GM10847 (cell line): ENCODE data around the gene MTA2.

ENCODE experiments used
- POLR2A ChIP-seq: IDR thresholded peaks from 2 replicates; pipeline ENCODE4 v1.6.1; 2011; ENCODE audit not compliant: insufficient read length; ENCODE audit errors: extremely low read depth

MTA2 gene

DNA sequence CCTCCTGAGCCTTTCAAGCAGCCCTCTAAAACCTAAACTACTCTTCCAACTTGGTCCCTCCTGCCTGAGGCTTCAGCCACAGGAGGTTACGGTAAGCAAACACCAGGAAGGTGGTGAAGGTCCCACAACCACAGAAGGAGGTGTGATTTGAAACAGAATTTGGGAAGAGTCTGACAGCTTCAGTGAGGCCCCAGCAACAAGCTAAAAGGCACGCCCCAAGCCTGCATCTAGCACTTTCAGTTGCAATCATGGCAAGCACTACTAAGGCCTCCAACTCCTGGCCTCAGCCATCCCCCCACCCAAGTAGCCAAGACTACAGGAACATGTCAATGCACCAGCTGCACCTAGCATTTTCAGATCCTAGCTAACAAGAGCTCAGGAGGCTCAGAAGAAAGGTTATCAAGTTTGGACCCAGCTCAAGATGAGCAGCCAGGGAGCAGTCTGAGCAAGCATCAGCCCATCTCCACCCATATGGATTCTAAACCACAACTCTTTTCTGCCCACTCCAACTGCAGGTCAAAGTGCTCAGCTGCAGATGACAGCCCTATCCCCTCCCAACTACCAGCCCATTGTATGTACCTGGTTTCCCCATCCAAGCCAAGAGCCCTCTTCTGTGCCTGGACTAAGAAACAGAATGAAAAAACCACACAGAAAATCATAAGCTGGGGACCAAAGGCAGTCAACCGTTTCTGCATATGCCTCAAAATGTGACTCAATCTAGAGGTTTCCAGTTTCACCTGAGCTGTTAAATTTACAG is 44.6 kb downstream of the MTA2 start:
- no peak for TF ChIP-seq POLR2A

DNA sequence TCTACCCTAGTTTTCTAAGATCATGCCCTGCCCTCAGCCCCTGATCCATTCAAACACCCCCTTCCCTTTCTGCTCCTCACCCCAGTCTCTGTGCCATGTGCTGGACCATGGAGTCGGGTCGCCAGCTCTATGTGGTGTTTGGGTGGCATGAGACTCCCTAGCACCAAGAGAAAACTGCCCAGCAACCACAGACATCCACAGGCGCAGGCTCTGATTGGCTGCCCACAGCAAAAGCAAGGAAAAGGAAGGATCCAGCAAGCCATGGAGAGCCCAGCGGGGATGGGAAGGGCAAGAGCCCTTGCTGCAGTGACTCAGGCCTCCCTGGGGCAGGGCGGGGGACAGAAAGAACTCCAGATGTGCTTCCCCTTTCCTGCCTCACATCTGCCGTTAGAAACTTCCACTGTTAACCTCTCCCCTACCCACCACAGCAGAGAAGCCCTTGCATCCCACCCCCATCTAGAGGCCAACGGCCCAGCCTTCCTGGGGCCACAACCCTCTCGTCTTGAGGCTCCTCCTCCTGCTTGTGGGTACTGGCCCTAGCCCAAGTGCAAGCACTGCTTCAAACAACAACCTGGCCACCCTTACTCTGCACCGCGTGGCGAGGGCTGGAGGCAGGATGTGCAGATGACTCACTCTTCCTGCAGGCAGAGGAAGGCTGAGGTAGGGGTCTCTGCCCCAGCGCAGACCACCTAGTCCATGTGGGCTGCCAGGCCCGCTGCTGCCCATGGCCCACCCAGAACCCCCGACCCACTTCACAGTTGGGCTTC is 45.4 kb downstream of the MTA2 start:
- no peak for TF ChIP-seq POLR2A

DNA sequence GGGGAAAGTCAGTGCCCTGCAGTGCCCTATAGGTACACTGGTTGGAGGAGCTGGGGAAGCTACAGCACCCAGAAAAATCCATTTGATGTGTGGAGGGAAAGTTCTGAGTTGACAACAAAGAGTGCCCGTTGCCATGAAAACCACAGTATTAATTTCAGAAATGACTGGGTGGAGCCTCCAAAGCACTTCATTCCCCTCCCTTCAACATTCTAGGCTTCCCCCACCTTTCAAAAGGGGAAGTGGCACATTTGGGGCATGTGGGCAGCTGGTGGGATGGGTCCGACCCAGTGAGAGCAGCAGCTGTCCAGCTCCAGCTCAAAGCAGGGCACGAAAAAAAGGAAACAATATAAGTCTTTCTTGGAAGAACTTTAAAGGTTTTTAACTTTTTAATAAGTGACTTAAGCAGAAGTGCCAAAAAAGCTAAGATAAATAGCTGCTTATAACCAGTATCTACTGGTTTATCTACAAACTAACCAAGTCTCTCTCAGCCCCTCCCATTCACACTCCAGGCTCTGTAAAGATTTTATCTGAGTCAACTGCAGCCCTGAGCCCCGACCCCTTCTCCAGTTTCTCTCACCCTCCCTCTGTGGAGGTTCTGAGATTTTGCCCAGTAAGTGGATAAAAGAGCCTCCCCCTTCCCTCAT is 46.1 kb downstream of the MTA2 start:
- TF ChIP-seq POLR2A: no peak

DNA sequence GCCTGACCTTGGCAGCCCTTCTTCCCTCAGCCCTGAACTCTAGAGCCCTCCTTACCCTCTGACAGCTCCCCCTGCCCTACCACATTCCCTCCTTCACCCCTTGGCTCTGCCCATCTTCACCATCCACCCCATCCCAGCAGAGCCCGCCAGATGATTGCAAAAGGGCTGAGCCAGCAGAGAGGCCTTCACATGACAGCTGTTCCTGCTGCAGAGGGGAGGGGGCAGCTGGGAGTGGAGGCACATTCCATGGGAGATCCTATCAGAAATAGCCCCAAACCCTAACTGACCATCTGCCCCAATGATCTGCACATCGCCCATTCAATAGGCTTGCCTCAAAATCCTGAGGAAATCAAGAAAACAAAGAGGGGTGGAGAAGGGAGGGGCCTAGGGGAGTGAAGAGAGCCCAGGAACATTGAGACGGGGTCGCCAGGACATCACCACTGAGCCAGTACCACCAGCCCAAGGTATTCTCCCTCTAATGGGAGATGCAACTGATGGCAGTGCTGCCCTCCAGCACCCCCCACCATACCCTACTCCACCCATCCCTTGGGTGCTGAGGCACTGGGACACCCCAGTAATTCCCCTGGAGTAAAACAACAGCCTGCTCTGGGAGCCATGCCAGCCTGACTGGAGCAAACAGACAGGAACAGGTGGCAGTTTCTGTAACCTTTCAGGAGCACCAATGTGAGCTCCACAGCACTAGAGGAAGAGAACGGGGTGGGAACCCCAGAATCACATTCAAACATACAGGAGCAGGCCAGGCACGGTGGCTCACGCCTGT is 47.1 kb downstream of the MTA2 start:
- no peak for TF ChIP-seq POLR2A

DNA sequence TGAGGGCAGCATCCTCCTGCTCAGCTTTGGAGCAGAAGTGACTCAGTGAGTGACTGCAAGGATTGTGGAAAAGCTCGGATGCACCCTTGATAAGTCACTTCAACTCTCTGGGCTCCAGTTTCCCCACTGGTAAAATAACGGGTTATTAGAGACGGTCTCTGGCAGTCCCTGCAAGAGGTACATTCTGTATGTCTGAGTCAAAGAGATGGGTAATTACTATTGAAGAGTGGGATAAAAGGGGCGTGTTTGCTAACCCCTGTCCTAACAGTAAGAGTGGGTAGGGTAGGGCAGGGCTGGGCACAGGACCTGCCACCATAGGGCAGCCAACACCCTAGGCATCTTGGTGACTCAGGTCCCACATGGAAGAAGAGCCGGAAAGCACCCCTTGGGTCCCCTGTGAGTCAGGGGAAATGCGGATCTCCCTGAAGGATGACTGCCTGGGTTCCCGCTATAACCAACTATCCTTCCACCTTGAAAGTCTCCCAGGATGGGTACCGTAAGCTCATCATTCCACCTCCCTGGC is 47.8 kb downstream of the MTA2 start:
- TF ChIP-seq POLR2A: no peak

DNA sequence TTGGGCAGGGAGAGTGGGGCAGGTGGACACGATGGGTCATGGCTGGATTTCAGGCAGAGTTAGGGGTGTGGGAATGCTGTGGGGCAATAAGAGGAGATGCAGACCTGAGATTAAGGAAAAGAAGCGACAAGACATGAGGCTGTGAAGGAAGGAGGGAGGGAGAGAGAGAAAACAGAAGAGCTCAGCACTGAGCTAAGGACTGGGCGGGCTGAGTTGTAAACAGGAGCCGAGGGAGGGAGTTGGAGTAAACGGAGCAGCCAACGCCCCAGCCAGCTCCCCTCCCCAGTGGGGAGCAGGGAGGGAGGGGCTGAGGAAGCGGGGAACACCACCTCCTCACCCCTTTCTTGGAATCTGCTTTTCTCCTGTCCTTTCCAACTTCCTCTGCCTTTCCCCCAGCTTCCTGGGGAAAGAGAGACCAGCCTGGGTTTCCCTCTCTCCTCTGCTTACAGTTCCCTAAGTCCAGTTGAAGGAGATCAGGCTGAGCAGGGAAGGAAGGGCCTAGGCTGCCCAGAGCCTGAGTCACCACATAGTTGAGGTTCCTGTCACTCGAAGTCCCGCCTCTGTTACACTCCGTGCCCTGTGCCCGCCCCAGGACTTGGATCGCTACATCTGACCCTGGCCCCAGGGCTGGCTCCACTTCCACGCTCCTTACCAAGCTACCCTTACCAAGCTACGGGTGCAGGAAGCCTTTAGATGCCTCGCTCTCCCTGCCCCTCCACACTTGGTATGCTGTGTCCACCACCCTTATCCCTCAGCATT is 48.4 kb downstream of the MTA2 start:
- no peak for TF ChIP-seq POLR2A

DNA sequence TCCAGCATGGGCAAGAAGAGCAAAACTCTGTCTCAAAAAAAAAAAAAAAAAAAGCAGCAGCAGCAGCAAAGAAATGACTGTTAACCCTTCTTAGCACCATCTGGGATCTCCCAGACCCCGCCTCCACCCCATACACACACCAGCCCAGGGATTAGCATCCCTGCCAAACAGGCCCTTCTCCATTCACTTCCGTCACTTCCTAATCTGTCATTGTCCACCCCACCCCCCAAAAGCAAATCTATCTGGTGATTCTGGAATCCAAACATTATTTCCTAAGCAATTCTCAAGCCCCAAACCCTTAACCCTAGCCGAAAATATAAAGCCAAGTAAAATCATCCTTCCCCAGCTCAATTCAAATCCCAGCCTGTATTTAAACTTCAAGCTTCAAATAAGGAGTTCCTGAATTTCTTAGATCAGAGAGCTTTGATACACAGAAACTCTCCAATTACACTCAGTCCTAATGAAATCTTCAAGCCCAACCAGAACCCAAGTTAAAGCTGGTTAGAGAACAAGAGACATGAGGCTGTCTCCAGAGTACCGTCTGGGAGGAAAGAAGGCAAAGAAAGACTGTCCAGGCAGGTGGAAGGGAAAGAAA is 49.1 kb downstream of the MTA2 start:
- no peak for TF ChIP-seq POLR2A

DNA sequence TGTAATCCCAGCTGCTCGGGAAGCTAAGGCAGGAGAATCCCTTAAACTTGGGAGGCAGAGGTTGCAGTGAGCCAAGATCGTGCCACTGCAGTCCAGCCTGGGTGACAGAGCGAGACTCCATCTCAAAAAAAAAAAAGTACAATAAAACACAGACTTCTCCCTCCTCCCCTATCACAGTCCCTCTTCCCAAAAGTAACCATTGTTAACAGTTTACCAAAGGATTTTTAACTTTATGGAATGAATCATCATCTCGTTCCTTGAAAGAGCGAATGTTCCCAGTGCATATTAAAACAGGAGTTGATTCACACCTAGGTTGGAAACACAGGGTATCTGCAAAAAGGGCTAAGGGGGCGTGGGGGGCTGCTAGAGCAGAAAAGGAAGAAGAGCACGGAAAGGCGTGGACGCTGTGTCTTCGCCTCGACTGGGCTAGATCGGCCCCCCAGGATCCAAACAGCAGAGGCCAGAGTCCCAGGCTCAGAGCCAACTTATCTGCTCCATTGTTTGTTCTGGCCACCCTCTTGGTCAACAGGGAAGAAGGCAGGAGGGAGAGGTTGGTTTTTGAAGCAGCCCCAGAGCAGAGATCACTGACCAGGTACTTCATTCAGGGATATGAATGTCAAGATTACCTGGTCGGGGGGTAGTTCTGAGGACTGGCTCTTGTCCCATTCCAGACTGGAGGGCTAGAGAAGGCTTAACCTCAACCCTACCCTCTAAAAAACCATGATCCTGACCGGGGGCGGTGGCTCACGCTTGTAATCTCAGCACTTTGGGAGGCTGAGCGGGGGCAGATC is 52.9 kb downstream of the MTA2 start:
- TF ChIP-seq POLR2A: no peak

DNA sequence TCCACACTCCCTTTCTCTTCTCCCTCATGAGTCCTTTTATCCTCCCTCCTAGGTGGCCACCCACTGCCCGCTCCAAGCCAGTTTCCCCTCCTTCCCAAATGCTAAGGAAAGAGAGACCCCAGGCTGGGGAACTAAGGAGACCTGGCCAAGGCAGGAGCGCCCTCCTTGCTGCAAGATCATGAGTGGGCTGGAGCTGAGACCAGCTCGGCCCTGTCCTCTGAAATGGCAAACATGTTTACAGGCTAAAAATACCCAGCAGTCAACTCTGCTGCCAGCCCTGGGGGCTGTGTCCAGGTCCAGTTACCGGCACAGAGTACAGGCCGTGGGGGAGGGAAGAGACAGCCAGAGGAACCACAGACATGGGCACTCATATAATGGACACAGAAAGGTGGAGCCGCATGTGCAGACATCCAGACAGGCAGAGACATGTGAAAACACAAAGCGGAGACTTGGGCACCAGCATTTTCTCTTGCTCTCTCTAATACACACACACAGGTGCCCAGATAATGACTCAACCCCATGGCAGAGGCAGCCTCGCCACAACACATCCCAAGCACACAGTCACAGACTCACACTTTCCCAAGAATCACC is 53.9 kb downstream of the MTA2 start:
- no peak for TF ChIP-seq POLR2A

DNA sequence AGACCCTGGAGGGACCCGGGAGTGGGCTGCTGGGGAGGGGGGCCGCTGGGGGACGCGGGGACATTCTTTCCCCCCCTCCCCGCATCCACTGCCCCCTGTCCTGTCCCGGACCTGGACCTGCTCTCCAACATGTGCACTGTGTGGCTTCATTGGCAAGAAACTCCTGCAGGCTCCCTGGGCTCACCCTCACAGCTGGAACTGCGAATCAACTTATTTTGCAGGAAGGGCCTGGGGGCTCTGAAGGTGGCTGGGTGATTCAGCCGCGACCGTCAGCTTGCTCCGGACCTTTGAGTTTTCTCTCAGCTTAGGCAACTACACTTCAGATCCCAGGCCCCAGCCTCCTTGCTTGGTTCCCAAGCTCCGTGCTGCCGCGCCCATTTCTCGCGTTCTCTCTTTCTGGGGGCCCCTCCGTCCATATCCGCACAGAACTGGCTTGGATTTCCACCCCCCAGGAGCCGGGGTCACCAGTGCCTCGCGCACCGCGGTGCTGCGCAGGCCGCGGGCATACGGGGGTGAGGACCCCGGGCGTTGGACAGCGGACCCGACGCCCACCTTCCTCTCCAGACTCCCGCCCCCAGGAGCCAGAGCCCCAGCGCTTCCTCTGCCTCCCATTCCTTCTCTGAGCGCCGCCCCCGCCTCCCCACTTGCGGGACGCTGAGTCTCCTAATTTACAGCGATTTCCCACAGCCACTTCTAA is 54.6 kb downstream of the MTA2 start:
- TF ChIP-seq POLR2A: no peak

DNA sequence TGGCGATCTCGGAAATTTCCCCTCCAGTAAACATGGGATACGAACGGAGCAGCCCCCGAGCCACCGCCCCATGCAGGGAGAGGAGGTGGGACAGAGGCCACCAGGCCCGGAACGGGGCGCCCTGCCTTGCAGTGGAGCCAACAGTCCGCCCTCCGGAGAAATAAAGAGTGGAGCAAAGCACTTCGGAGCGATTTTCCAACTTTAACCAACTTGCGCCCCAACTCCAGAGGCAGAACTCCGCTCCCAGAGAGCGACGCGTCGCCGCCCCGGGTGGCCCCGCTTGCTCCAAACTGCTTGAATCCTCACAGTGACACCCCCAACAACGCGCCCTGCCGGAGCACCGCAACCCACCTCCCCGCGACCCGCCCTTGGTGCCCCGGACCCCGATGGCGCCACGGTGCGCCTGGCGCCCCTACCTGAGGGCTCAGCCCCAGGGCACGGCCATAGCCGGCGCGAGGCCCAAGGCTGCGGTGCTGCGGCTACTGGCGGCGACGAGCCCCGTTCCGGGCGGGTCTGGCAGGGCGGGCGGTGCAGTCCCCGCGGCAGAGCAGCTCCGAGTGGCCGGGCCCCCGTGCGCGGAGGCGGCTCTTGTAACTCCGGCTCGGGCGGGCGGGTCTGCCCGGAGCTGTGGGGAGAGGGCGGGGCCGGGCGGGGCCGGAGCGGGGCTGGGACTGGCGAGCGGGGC is 55.3 kb downstream of the MTA2 start, which contains the start of gene AHNAK:
AHNAK (minus strand) TSS at position 563 of the 685 bp plus-strand sequence. CDS start 10,708 bp downstream, outside the sequence.
- peak; percentile 46 for TF ChIP-seq POLR2A
